AG04449 (cell line): ENCODE data around the gene PCDHB3.
"Not testable (repeated sequence)": the region's sequence is repeated elsewhere in the genome, so short reads cannot be mapped to it uniquely, and the experiment has no call there.

Experiments
- CTCF ChIA-PET: fragments of 350-600 bp; formaldehyde crosslinking; extraction: SDS; loops from one replicate; lab custom pipeline; 2021; ENCODE audit warnings: antibody characterized with exemption; lab: Yijun Ruan, JAX
- POLR2A ChIA-PET: fragments of 400-600, 350-600 bp; formaldehyde crosslinking; extraction: SDS; loops from one replicate; lab custom pipeline; 2020; ENCODE audit warnings: antibody characterized with exemption, inconsistent platforms; lab: Yijun Ruan, JAX
- DNase-seq: peaks from one replicate; pipeline ENCODE4 v3.0.0-alpha.2; 2010; ENCODE audit warnings: low read depth, low spot score
- H3K4me3 ChIP-seq: 2 replicates; pipeline ENCODE4 v1.5.1; 2011; ENCODE audit warnings: low read depth, mild to moderate bottlenecking, control low read depth, low read length
- TF ChIP-seq, protein P1 (sequence below): IDR thresholded peaks from one replicate; pipeline ENCODE4 v1.5.1; 2011; ENCODE audit warnings: mild to moderate bottlenecking, moderate library complexity, low read length, control low read depth, inconsistent platforms; ENCODE audit not compliant: insufficient read depth; ENCODE audit errors: missing control alignments

Gene PCDHB3

GRCh38 chr5:141094481-141095262 is 5.6 kb upstream of the PCDHB3 start, which contains the start of gene PCDHB2:
TSS of gene PCDHB2 (plus strand) at chr5:141094615. CDS start at chr5:141094791, 176 bp downstream.
- POLR2A ChIA-PET: no interaction called here
- CTCF ChIA-PET: no interaction called here
- TF ChIP-seq, protein P1, sequence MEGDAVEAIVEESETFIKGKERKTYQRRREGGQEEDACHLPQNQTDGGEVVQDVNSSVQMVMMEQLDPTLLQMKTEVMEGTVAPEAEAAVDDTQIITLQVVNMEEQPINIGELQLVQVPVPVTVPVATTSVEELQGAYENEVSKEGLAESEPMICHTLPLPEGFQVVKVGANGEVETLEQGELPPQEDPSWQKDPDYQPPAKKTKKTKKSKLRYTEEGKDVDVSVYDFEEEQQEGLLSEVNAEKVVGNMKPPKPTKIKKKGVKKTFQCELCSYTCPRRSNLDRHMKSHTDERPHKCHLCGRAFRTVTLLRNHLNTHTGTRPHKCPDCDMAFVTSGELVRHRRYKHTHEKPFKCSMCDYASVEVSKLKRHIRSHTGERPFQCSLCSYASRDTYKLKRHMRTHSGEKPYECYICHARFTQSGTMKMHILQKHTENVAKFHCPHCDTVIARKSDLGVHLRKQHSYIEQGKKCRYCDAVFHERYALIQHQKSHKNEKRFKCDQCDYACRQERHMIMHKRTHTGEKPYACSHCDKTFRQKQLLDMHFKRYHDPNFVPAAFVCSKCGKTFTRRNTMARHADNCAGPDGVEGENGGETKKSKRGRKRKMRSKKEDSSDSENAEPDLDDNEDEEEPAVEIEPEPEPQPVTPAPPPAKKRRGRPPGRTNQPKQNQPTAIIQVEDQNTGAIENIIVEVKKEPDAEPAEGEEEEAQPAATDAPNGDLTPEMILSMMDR: no peak
- DNase-seq: no peak
- peak within 1 kb of the TSS; percentile 29 for H3K4me3 ChIP-seq

GRCh38 chr5:141095263-141095641 is 5.0 kb upstream of the PCDHB3 start:
- no peak for DNase-seq
- ChIA-PET POLR2A (no interaction called here), CTCF (no interaction called here)
- TF ChIP-seq, protein P1: no peak
- no peak overlapping the region for H3K4me3 ChIP-seq

DNA sequence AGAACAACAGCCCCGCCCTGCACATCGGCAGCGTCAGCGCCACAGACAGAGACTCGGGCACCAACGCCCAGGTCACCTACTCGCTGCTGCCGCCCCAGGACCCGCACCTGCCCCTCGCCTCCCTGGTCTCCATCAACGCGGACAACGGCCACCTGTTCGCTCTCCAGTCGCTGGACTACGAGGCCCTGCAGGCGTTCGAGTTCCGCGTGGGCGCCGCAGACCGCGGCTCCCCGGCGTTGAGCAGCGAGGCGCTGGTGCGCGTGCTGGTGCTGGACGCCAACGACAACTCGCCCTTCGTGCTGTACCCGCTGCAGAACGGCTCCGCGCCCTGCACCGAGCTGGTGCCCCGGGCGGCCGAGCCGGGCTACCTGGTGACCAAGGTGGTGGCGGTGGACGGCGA is 4.1 kb upstream of the PCDHB3 start:
- POLR2A ChIA-PET, H3K4me3 ChIP-seq, DNase-seq, CTCF ChIA-PET: not testable (repeated sequence)

- POLR2A ChIA-PET, DNase-seq, CTCF ChIA-PET, H3K4me3 ChIP-seq: not testable (repeated sequence)
Measured at GRCh38 chr5:141096586-141096985, 3.7 kb upstream of the PCDHB3 start.

DNA sequence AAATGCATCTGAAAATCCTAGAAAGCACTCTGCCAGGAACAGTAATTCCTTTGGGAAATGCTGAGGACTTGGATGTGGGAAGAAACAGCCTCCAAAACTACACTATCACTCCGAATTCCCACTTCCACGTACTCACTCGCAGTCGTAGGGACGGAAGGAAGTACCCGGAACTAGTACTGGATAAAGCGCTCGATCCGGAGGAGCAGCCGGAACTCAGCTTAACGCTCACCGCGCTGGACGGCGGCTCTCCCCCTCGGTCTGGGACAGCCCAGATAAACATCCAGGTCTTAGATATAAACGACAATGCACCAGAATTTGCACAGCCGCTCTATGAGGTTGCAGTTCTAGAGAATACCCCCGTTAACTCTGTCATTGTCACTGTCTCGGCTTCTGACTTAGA is 786 bp downstream of the PCDHB3 start:
- CTCF ChIA-PET: no interaction called here
- DNase-seq: no peak
- no peak overlapping the region for H3K4me3 ChIP-seq
- TF ChIP-seq, protein P1: no peak
- POLR2A ChIA-PET: no interaction called here

DNA sequence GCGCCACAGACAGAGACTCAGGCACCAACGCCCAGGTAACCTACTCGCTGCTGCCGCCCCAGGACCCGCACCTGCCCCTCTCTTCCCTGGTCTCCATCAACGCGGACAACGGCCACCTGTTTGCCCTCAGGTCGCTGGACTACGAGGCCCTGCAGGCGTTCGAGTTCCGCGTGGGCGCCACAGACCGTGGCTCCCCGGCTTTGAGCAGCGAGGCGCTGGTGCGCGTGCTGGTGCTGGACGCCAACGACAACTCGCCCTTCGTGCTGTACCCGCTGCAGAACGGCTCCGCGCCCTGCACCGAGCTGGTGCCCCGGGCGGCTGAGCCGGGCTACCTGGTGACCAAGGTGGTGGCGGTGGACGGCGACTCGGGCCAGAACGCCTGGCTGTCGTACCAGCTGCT is 1.8 kb downstream of the PCDHB3 start:
- H3K4me3 ChIP-seq, CTCF ChIA-PET, POLR2A ChIA-PET, DNase-seq: not testable (repeated sequence)

DNA sequence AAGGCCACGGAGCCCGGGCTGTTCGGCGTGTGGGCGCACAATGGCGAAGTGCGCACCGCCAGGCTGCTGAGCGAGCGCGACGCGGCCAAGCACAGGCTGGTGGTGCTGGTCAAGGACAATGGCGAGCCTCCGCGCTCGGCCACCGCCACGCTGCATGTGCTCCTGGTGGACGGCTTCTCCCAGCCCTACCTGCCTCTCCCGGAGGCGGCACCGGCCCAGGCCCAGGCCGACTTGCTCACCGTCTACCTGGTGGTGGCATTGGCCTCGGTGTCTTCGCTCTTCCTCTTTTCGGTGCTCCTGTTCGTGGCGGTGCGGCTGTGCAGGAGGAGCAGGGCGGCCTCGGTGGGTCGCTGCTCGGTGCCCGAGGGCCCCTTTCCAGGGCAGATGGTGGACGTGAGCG is 2.2 kb downstream of the PCDHB3 start:
- H3K4me3 ChIP-seq, CTCF ChIA-PET, DNase-seq, POLR2A ChIA-PET: not testable (repeated sequence)

GRCh38 chr5:141105350-141105749 is 5.1 kb downstream of the PCDHB3 start:
- no peak overlapping the region for H3K4me3 ChIP-seq
- CTCF ChIA-PET: no interaction called here
- POLR2A ChIA-PET: no interaction called here
- TF ChIP-seq, protein P1: no peak
- no peak for DNase-seq
